Measurements from ENCODE around the gene TNK2.

DNA sequence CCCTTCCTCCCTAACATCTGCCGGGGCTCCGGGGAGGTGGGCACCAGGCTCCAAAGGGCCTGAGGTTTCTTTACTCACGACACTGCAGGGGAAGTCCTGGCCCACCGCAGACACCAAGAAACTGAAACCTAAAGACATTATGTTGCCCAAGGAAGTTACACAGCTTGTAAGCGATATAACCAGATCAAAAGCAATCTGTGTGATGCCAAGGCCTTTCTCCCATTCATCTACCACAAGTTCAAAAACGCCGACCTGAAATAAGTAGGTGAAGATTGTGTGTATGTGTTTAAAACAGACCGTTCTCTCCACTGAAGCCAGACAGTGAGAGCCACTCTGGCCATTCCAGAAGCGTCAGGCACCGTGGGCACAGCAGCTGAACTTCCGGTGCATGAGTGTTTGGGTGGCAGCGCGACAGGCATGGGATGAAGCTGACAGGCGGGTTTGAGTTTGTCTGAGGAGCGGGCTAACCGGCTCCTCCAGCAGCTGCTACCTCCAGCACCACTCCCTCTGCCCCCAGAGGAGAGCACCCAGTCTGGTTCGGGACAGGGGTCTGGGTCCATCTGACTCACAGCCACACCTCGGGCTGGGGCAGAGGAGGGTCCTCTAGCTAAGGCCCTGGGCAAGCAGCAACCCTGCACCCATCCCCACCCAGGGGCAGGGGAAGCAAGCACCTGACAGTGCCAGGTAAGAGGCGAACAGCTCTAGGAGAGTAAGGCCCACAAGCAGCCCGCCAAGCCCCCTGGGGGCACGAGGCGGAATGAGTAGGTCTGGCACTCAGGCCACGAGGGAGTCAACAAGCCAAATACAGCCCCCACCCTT is 1.3 kb downstream of the TNK2 start:
- TF ChIP-seq, protein P1, sequence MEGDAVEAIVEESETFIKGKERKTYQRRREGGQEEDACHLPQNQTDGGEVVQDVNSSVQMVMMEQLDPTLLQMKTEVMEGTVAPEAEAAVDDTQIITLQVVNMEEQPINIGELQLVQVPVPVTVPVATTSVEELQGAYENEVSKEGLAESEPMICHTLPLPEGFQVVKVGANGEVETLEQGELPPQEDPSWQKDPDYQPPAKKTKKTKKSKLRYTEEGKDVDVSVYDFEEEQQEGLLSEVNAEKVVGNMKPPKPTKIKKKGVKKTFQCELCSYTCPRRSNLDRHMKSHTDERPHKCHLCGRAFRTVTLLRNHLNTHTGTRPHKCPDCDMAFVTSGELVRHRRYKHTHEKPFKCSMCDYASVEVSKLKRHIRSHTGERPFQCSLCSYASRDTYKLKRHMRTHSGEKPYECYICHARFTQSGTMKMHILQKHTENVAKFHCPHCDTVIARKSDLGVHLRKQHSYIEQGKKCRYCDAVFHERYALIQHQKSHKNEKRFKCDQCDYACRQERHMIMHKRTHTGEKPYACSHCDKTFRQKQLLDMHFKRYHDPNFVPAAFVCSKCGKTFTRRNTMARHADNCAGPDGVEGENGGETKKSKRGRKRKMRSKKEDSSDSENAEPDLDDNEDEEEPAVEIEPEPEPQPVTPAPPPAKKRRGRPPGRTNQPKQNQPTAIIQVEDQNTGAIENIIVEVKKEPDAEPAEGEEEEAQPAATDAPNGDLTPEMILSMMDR (IDR thresholded peaks at IDR 0.05; ENCODE audit: borderline replicate concordance, extremely low read depth, low read length, poor library complexity, severe bottlenecking) = no peak
- TF ChIP-seq EZH2 (IDR thresholded peaks at IDR 0.05; ENCODE audit: borderline replicate concordance, low read depth, low read length, severe bottlenecking) = no peak

Measured in DND-41 (cell line).